GM21381 (cell line): ENCODE data around the gene SLC5A6.

Experiments used
- ATAC-seq: cut with Tn5 transposase; IDR thresholded peaks from one replicate; pipeline ENCODE4 v1.9.1; 2021; ENCODE audit warnings: mild to moderate bottlenecking, moderate library complexity; ENCODE audit not compliant: unreplicated experiment

Gene SLC5A6

DNA sequence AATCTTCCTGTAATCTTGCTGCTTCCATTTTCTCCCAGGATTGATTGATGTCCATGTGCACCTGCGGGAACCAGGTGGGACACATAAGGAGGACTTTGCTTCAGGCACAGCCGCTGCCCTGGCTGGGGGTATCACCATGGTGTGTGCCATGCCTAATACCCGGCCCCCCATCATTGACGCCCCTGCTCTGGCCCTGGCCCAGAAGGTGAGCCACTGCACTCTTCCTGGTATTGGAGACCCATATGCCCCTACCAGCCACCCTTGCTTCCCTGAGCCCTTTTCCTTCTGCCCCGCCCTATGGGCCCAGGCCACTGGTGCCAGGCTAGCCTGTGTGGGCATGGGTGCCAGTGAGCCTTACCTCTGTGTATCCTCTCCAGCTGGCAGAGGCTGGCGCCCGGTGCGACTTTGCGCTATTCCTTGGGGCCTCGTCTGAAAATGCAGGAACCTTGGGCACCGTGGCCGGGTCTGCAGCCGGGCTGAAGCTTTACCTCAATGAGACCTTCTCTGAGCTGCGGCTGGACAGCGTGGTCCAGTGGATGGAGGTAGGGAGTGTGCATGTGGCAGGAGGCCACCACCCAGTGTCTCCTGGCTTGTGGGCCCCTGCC is 25.4 kb upstream of the SLC5A6 start:
- ATAC-seq = no peak

DNA sequence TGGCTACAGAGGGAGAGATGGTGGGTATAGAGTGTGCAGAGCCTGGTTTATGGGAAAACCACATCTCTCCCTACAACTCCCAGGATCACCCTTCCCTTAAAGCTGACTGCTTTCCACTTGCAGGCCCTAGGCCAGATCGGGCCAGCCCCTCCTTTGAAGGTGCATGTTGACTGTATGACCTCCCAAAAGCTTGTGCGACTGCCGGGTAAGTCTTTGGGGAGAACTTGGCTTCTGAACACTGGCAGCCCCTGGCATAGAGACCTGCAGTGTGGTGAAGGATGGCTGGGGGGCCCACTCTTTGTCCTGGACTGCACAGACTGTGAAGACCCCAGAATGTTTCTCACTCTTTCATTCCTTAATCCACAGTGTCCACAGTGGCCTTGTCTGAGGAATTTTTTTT is 24.6 kb upstream of the SLC5A6 start:
- ATAC-seq = no peak

DNA sequence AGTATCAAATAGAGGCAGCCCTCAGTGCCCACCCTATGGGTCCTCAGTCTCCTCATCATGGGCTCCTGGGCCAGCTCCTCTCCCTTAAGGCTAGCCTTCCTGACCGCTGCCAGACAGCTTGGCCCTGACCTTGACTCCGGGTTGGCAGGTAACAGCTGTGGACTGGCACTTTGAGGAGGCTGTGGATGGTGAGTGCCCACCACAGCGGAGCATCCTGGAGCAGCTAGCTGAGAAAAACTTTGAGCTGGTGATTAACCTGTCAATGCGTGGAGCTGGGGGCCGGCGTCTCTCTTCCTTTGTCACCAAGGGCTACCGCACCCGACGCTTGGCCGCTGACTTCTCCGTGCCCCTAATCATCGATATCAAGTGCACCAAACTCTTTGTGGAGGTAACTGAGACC is 24.1 kb upstream of the SLC5A6 start:
- ATAC-seq = no peak

- no peak for ATAC-seq
Observed at GRCh38 chr2:27233341-27233740, 21.3 kb upstream of the SLC5A6 start.

DNA sequence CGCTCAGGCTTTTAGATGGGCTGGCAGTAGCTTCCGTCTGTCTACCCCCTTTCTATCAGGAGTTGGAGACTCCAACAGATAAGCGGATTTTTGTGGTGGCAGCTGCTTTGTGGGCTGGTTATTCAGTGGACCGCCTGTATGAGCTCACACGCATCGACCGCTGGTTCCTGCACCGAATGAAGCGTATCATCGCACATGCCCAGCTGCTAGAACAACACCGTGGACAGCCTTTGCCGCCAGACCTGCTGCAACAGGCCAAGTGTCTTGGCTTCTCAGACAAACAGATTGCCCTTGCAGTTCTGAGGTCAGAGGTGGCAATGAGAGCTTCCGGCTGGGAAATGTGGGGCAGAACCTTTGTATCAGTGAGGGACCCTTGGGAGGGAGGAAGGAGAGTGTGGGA is 19.9 kb upstream of the SLC5A6 start:
- no peak for ATAC-seq

- no peak for ATAC-seq
Observed at GRCh38 chr2:27227501-27227900, 15.4 kb upstream of the SLC5A6 start.

DNA sequence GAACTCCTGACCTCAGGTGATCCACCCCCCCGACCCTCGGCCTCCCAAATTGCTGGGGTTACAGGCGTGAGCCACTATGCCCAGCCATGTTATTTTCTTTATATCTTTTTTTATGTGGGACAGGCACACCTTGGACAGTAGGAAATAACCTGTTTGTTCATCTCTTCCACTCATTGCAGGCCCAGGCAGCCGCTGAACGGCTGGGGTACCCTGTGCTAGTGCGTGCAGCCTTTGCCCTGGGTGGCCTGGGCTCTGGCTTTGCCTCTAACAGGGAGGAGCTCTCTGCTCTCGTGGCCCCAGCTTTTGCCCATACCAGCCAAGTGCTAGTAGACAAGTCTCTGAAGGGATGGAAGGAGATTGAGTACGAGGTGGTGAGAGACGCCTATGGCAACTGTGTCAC is 13.5 kb upstream of the SLC5A6 start:
- no peak for ATAC-seq

DNA sequence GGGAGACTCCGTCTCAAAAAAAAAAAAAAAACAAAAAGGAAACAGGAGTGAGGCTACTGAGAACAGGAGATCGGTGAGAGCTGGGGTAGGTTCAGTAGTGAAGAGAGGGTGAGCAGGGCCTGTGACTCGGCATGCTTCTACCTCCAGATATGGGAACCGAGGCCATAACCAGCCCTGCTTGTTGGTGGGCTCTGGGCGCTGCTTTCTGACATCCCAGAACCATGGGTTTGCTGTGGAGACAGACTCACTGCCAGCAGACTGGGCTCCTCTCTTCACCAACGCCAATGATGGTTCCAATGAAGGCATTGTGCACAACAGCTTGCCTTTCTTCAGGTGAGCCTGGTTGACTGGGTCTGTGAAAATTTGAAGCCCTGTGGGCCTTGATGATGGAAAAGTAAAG is 11.3 kb upstream of the SLC5A6 start:
- no peak for ATAC-seq

DNA sequence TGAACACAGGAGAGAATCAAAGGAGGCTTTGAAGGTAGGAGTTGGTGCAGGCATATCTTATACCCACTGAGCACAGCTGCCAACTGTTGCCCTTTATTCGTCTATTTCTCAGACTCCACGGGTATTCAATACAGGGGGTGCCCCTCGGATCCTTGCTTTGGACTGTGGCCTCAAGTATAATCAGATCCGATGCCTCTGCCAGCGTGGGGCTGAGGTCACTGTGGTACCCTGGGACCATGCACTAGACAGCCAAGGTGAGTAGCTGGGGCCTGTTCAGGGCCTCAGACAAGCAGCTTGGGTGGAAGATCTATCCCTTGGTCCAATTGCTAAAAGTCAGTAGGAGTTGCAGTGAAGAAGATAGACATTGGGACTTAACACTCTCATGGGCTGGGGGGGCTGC is 10.3 kb upstream of the SLC5A6 start:
- no peak for ATAC-seq

DNA sequence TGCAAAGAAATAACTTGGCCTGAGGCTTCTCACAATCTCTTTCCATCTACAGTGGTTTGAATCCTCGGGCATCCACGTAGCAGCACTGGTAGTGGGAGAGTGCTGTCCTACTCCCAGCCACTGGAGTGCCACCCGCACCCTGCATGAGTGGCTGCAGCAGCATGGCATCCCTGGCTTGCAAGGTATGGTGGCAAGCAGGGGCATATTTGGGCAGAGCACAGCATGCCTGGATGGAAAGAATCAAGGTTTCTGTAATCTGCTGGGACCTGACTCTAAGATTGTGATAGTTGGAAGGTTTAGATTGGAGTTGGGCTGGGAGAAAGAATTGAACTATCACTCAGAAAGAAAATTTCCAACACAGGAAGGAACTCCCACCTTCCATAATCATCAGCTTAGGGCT is 9.1 kb upstream of the SLC5A6 start:
- ATAC-seq = no peak

GRCh38 chr2:27220091-27220490 is 8.0 kb upstream of the SLC5A6 start:
- no peak for ATAC-seq

GRCh38 chr2:27219091-27219490 is 7.0 kb upstream of the SLC5A6 start:
- no peak for ATAC-seq

DNA sequence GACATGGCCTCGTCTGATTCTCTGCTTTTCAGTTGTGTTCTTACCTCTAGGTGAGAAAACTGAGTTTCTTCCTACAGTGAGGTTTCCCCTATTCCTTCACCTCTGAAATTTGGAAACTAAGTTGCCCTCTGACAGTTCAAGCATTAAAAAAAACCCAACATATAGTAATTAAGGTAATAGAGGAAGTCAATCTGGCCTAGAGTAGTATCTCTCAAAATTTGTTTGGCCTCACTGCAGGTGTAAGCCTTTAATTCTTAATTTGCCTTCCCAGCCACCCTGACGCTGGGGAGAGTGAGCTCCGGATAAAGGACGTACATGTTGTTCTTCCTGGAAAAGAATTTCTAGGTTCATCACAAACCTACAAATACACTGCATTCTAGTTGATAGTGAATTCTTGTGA is 6.5 kb upstream of the SLC5A6 start:
- ATAC-seq = no peak

DNA sequence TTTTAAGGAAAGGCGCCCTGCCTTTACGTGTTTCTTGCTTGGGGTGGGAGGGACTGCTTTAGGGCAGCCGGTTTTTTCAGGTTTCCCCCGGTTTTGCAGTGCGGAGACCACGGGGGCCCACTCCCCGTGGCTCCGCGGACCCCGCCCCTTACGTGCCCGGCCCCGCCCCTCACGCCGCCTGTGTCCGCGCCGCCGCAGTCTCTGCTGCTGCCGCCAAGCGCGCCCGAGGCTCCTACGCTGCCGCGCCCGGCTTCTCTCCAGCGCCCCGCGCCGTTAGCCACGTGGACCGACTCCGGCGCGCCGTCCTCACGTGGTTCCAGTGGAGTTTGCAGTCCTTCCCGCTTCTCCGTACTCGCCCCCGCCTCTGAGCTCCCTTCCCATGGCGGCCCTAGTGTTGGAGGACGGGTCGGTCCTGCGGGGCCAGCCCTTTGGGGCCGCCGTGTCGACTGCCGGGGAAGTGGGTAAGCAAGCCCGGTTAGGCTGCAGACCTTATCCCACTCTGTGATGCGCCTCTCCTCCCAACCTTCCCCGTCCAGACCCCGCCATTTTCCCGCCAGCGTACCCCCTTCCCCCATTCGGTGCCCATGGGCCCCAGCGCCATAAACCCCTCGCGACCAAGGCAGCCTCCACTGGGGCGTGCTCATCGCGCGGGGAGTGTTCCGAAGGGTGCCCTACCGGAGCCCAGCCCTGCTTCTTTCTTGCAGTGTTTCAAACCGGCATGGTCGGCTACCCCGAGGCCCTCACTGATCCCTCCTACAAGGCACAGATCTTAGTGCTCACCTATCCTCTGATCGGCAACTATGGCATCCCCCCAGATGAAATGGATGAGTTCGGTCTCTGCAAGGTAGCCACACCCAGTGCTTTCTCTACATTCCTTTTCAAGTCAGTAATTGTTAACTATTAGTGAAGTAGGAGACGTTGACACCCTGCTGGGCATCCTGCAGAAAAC is 5.4 kb upstream of the SLC5A6 start, which contains the start of gene CAD:
Gene CAD (plus strand): TSS at position 197 of the 949 bp plus-strand sequence. CDS start 183 bp downstream, at position 380.
- ATAC-seq = peak; percentile 69

DNA sequence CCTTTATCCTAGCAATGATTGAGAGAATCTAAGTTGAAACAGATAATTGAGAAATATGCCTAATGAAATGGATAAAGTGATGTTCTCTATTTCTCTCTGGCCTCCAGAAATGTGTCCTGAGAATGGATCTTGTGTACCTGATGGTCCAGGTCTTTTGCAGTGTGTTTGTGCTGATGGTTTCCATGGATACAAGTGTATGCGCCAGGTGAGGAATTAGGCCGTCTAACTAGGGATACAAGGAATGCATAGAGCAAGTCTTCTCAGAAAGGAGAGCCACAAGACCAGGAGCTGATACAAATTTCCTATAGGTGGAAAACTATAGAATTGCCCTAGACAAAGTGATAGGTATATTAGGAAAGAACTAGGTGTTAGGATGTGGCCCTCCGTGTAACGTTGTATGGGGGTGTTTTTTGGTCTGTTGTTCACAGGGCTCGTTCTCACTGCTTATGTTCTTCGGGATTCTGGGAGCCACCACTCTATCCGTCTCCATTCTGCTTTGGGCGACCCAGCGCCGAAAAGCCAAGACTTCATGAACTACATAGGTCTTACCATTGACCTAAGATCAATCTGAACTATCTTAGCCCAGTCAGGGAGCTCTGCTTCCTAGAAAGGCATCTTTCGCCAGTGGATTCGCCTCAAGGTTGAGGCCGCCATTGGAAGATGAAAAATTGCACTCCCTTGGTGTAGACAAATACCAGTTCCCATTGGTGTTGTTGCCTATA is 4.5 kb upstream of the SLC5A6 start:
- ATAC-seq = no peak

DNA sequence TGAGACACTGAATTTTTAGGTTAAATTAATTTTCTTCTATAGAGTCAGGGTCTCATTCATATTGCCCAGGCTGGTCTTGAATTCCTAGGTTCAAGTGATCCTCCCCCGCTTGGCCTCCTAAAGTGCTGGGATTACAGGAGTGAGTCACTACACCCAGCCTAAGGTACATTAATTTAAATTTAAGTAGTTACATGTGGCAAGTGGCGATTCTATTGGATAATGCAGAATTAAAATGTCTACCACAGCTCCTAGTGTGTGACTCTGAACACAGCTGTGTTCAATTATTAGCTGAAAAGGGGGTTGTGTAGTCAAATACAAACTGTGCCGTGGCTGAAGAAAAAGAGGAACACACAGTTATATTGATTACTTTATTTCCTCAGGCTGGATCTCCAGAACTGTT is 2.9 kb upstream of the SLC5A6 start:
- no peak for ATAC-seq

DNA sequence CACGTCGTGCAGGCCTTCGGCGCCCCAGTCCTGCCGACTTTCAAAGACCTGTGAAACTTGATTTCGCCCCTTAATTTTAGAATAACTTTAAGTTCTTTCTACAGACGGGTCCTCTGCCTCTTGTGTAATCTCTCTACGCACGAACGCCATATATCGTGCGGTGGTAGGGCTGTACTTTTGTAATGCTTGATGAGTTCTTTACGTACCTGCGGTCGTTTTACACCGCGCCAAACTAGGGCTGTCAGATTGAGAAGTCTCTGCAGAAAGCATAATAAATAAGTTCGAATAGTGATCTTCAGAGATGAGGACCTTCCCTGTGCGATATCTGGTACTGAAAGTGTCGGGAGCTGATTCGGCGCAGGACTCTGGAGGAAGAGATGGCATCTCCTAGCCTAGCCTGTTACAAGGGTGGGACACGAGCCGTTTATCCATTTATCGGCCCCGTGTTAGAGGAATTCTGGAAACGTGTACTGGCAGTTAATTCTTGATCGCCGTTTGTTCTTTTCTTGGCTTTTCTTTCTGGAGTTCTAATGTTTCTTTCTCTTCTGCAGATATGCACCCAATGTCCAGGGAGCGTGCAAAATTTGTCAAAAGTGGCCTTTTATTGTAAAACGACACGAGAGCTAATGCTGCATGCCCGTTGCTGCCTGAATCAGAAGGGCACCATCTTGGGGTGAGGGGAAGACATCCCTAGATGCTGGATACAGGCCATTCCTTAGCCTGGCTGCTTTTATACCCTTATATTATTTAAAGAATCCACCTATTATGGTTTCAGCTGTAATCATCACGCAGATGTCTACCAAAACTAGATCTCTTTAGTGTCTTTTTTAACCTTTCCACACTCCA is 781 bp upstream of the SLC5A6 start:
- no peak for ATAC-seq

DNA sequence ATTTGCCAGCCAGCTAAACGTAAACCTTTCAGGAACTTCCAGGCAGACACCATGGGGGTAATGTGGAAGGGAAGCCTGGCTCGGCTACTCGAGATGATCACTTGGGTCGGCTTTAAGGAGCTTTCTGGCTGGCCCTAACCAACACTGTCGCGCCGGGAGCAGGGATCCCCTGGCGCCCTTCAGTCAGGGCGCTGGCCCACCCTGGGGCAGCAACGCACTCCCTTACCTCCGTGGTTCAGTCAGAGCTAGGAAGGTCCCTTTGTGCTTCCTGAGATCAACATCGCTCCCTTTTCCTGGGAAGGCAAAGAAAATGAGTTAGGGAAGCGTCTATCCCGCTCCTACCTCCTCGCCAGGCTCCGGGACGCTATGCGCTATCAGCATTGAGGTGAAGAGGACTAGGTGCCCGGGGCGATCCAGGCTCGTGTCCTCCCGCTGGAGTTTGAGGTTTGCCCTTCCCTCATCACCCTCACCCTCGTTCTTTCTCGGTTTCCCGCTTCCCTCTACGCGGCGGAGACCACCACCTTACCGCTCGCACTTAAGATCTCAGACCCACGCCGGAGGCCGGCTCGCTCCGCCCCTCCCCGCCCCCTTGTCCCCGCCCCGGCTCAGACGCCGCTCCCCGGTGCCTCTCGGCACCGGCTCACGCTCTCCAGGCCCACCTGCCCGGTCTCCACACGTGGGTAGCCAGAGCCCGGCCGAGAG is 676 bp downstream of the SLC5A6 start:
- ATAC-seq = no peak

GRCh38 chr2:27209621-27210401 is 2.3 kb downstream of the SLC5A6 start:
- ATAC-seq = no peak
